Kidney (tissue), 14 donors: ENCODE measurements around the gene LRRK1. TPM values are rescaled to one million over a fixed set of nuclear protein-coding genes. Genes with fewer than 3 reads are reported as not detected.

ENCODE experiments used
- DNase-seq, 5 donors: peaks; one replicate each; pipeline ENCODE4 v3.0.0-alpha.2; 2013 to 2020
- FAIRE-seq: peaks from 2 replicates; lab custom pipeline; 2012; peaks lifted over from hg19 to GRCh38; lab: Jason Lieb, UNC
- H3K27ac ChIP-seq, 2 donors: one replicate each; pipeline ENCODE4 v1.7.0; 2013; ENCODE audit warnings: low read depth in 2 of 2, low read length in 2 of 2, inconsistent platforms in 1 of 2
- H3K27me3 ChIP-seq: one replicate; pipeline ENCODE4 v1.7.1; 2013; ENCODE audit warnings: low read length, inconsistent platforms; ENCODE audit not compliant: control insufficient read depth, insufficient read depth
- H3K36me3 ChIP-seq, 3 donors: one replicate each; pipeline versions ENCODE4 v1.7.0 to v1.7.1; 2013; ENCODE audit warnings: low read length in 3 of 3, control low read depth in 1 of 3, inconsistent platforms in 1 of 3; ENCODE audit not compliant: insufficient read depth in 3 of 3, control insufficient read depth in 2 of 3
- H3K4me1 ChIP-seq, 3 donors: one replicate each; pipeline versions ENCODE4 v1.7.0 to v1.7.1; 2013; ENCODE audit warnings: low read length in 3 of 3, inconsistent platforms in 1 of 3, low read depth in 1 of 3; ENCODE audit not compliant: control insufficient read depth in 2 of 3, insufficient read depth in 2 of 3
- H3K4me3 ChIP-seq, 3 donors: one replicate each; pipeline versions ENCODE4 v1.7.0 to v1.8.1; 2013; ENCODE audit warnings: low read length in 3 of 3, control low read depth in 1 of 3, inconsistent platforms in 1 of 3
- H3K9ac ChIP-seq, 3 donors: one replicate each; pipeline versions ENCODE4 v1.7.0 to v1.7.1; 2013; ENCODE audit warnings: low read length in 3 of 3, control low read depth in 1 of 3, inconsistent platforms in 1 of 3
- H3K9me3 ChIP-seq, 3 donors: one replicate each; pipeline versions ENCODE4 v1.7.0 to v1.7.1; 2013; ENCODE audit warnings: low read length in 3 of 3, control low read depth in 1 of 3, inconsistent platforms in 1 of 3; ENCODE audit not compliant: control insufficient read depth in 2 of 3, insufficient read depth in 1 of 3
- CTCF ChIP-seq: IDR thresholded peaks from 3 replicates; pipeline ENCODE4 v1.5.1; 2012; ENCODE audit warnings: mild to moderate bottlenecking, moderate library complexity, borderline replicate concordance; ENCODE audit not compliant: insufficient read depth; ENCODE audit errors: extremely low read depth
- intact Hi-C: fragments of 100-400 bp; cut with DNase I; formaldehyde crosslinking; loops from one replicate; pipeline ENCODE4 v1.11.1; 2022
- polyA plus RNA-seq: library from polyadenylated mRNA; stranded (reverse); fragments of 350-450 nt; fragmentation: Illumina TruSeq; extraction: RNeasy Lipid Tissue Mini Kit (QIAGEN cat#74804); gene quantifications from one replicate; pipeline ENCODE4 v1.2.3, GENCODE V29; 2014; ENCODE audit warnings: low read depth, low replicate concordance; ENCODE audit not compliant: insufficient read depth
- total RNA-seq: library from RNA; stranded (reverse); fragmentation: NEBNext Ultra II Directional; extraction: Animal tissue kit (Norgen Biotek cat#: 25700); gene quantifications from one replicate; pipeline ENCODE4 v1.2.1, GENCODE V29; 2021
- donor health status: control.
- donor health status: control.
- donor health status: control.
- donor health status: control.
- donor health status: control.
- donor health status: DM: yes; HTN: yes; CAD: no.
- donor health status: Normal renal cell carcinoma (clear cell type).

Gene LRRK1
- total and polyA plus RNA-seq, 2 donors from 2014 or later: 1.1 to 24.9 TPM

- H3K27ac ChIP-seq: peak overlapping the region in 1 of 2 donors; percentile 63
- FAIRE-seq: no peak
Measured at GRCh38 chr15:101008158-101009139, 89.3 kb downstream of the LRRK1 start.

GRCh38 chr15:101009176-101009575 lies 90.0 kb downstream of the LRRK1 start:
- no peak for FAIRE-seq
- peak overlapping the region in 2 of 3 donors; percentile 36 to 70 for H3K4me3 ChIP-seq
- no peak for TF ChIP-seq CTCF

More at GRCh38 chr15:101008158-101009139, 89.3 kb downstream of the LRRK1 start:
- TF ChIP-seq CTCF: peak; percentile 91
- Histone ChIP-seq H3K27me3 (no peaks in the 10 kb centered on the region), H3K36me3 (no peaks in the 10 kb centered on the region), H3K9me3 (no peaks in the 10 kb centered on the region), H3K4me3 (peak overlapping the region; percentile 36 to 70 (median 37)), H3K4me1 (peaks cover 0 to 9% (median 3%) of the 10 kb centered on the region in 3 donors), H3K9ac (peak overlapping the region; percentile 32 to 65 (median 43))
- intact Hi-C loops: loop anchor here (5.0 to 10.0 kb wide), 2 partner anchors 91 to 384 kb away; partner anchors contain the start of gene LRRK1
- DNase-seq: peak; percentile 91 to 95 (median 94)

GRCh38 chr15:101010781-101011180 lies 91.6 kb downstream of the LRRK1 start:
- no peaks in the 10 kb centered on the region for H3K36me3 ChIP-seq
- no peaks in the 10 kb centered on the region for H3K9me3 ChIP-seq
- H3K9ac ChIP-seq: no peak overlapping the region
- no peak for TF ChIP-seq CTCF
- DNase-seq (peak in 2 of 5 donors; percentile 4 to 30), FAIRE-seq (no peak)
- intact Hi-C loops: loop anchor here (5.0 kb wide), 1 partner anchor 247 kb away; no protein-coding TSS in a partner anchor
- H3K27me3 ChIP-seq: no peaks in the 10 kb centered on the region
- H3K4me1 ChIP-seq: peaks cover 0 to 9% (median 3%) of the 10 kb centered on the region in 3 donors
- H3K4me3 ChIP-seq: no peak overlapping the region
- no peak overlapping the region for H3K27ac ChIP-seq

More at GRCh38 chr15:101009176-101009575, 90.0 kb downstream of the LRRK1 start:
- H3K9me3 ChIP-seq: no peaks in the 10 kb centered on the region
- no peak overlapping the region for H3K27ac ChIP-seq
- H3K4me1 ChIP-seq: peaks cover 0 to 9% (median 3%) of the 10 kb centered on the region in 3 donors
- H3K36me3 ChIP-seq: no peaks in the 10 kb centered on the region
- H3K9ac ChIP-seq: no peak overlapping the region
- intact Hi-C loops: loop anchor here (5.0 to 10.0 kb wide), 2 partner anchors 92 to 384 kb away; partner anchors contain the start of gene LRRK1
- H3K27me3 ChIP-seq: no peaks in the 10 kb centered on the region
- peak in 2 of 5 donors; percentile 5 to 41 for DNase-seq
